Germinal center (tissue), 1 donor: Measurements from ENCODE around the gene TTC13.

Source experiments
- DNase-seq: peaks from one replicate; pipeline ENCODE4 v3.0.0; 2012; ENCODE audit warnings: mixed read lengths, low spot score

Gene TTC13

DNA sequence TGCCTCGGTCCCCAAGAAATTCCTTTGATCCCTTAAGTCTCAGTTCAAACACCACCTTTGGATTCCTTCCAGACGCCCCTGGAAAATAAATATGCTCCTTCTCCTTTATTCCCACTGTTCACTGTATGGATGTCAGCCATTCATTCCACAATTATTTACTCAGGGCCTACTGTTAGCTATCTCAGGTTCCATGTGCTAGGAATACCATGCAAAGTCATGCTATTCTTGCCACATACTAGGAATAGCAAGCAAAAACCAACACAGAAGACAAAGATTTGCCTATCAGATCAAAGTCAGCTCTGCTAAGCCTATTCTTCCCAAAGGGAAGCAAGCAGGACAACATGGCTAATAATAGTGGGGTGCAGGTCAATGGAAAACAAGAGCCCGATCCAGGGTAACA is 29.8 kb downstream of the TTC13 start:
- no peak for DNase-seq

DNA sequence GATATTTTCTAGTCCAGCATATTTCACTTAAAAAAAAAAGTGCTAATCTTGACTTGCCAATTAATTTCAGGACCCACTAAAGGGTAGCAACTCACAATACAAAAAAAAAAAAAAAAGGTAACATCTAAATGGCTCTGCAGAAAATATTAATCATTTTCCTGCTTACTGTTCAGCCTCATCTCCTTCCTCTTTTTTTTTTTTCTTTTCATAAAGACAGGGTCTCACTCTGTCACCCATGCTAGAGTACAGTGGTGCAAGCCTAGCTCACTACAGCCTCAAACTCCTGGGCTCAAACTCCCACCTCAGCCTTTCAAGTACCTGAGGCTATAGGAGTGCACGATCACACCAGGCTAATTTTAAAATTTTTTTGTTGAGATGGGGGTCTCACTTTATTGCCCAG is 30.4 kb downstream of the TTC13 start:
- no peak for DNase-seq

DNA sequence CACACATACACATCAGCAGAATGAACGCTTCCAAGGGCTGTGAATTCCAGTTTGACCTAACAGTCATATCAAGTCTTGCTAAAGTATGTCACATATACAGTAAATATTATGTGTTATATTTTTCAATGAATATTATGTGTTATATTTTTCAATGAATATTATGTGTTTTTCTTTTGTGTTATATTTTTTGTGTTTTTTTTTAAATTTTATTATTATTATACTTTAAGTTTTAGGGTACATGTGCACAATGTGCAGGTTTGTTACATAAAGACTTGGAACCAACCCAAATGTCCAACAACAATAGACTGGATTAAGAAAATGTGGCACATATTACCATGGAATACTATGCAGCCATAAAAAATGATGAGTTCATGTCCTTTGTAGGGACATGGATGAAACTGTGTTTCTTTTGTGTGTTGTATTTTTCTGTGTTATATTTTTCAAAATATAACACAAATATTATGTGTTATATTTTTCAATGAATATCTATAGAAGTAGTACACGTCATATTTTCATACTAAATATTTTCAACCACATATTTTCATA is 35.5 kb downstream of the TTC13 start:
- no peak for DNase-seq

DNA sequence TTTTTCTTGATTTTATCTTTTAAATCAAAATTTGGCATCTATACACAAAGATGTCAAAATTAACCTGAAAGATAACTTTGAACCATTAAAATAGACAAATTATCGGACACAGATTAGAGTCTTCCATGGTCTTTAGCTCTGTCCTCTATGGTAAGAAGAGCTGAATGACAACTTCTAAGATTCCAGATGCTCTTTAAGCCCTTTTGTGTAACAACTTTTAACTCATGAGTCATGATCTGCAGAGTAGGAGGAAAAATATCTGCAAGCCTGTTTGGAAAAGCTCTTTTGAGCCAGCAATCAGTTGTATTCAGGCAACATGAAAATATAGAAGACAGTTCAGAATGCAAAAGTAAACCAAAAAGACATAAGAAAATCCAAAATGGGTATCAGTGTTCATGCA is 37.8 kb downstream of the TTC13 start:
- no peak for DNase-seq

DNA sequence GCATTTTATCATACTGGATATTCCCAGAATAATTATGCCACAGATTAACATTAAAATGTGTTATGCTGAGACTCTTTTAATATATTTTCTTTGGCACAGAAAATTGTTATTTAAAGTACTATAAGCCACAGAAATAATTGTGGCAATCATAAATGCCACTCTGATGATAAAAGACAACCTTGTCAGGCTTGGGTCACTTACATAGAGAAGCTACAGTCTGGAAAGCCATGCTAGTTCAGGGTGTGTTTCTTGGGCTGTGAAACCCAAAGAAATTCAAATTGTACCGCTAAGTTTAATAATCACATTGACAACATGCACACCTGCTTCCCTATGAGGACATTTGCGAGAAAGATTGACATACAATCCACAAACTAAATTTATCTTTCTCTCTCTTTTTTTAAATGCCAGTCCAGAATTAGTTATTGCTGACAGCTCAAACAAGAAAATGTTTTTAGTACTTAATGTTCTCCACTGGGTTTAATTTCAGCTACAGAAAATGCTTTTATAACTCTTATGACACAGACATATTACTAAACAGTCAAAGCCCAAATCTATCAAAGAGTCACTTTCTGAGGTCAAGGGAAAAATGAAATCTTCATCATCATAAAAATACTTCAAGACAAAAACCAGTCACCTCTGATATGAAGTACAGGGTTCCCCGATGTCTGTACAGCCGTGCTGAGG is 38.7 kb downstream of the TTC13 start:
- DNase-seq, result no peak

DNA sequence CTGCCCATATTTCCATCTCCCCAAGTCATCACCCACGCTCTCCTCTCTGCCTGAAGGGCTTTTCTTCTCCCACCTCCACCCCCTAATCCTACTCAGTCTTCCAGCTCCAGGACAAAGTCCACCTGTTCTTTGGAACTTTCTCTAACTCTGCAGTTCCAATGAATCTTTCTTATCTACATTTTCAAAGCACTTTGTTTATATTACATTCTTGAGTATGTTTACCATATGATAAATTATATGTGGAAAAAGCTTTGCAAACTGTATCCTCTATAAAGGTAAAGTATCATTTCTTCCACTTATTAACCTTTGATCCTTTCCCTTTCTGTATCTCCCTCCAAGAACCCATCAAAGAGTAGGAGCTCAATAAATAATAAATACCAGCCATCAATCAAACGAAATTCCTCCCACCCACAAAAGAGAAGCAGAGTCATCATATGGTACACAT is 39.7 kb downstream of the TTC13 start:
- no peak for DNase-seq

DNA sequence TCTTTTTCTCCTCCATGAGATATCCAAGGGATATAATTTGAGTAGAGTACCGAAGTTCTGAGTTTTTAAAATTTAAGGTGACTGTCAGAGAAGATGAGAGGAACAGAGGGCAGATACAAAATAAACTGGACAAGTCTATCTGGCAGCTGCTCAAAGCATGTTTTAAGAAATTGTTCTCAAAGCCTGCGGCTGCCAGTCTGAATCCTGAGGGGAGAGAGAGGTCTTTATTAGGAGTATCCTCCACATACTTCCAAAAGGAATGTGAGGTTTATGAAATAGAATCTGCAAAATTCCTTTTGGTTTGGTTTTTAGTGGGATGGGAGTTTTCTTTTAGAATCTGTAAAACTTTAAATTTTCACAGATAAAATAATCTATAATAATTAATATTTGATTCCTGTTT is 41.3 kb downstream of the TTC13 start:
- DNase-seq, result no peak

DNA sequence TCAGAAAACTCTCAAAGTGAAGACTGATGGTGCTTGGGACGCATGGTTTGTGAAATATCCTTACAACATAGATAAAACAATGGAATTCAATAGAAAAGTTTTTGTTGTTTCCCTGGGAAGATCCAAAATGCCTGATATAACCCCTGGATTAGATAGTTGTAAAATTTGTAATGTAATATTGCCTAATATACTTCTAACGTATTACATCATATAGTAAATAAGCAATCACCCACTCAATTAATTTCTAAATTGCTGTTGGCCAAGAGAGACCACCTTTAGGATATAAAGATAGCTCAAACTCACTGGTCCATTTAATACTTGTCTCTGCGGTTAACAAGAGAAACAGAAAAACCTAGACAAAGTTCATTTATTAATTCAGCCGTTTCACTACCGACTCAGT is 42.2 kb downstream of the TTC13 start:
- no peak for DNase-seq

DNA sequence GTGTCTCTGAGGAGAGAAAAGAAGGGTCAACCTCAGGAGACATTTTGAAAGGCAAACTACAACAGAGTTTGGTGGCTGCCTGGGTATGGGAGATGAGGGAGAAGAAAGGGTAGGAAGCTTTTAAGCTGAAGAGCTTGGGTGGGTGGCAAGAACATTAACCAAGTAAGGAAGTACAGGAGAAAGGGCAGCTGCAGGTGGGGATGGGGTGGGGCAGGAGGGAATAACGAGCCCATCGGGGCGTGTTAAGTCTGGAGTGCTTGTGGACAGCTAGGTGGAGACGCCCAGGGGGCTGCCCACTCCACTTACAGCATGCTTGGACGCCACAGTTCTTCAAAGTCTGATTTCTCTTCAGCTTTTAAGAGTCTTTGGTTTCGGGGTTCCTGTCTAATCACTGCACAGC is 42.8 kb downstream of the TTC13 start:
- DNase-seq, result no peak

DNA sequence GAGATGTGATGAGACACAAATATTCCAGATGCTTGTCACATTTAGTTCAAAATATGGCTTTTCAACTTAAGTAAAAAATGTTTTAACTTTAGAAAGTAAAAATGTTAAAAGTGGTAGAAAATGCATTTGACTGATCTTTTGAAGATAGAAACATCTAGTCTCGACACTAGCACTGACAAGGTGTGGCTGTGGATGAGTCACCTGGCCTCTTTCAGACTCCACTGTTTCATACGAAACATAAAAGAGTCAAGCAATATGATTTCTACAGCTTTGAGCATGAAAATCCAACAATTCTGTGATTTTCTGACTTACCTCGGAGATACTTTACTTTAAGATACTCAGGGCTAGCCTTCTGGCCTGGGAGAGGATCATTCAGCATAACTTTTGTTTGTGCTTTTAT is 47.7 kb downstream of the TTC13 start:
- DNase-seq, result no peak

DNA sequence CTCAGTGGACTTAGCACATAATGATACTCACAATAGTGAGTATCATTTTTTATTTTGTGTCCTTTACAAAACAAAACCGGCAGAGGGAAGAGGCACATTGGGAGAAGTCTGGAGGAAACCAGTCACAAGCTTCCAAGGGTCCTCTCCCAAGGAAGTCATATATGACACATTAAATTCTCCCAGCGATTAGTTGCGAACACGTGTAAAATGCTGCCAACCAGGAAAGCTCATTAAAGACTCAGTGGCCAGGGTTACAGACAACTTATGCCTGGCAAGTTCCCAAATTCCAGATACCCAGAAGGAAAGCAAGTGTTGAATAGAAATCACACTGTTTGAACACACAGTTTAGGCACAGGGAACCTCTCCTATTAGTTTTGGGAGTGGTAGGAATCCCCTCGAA is 52.5 kb downstream of the TTC13 start:
- no peak for DNase-seq

DNA sequence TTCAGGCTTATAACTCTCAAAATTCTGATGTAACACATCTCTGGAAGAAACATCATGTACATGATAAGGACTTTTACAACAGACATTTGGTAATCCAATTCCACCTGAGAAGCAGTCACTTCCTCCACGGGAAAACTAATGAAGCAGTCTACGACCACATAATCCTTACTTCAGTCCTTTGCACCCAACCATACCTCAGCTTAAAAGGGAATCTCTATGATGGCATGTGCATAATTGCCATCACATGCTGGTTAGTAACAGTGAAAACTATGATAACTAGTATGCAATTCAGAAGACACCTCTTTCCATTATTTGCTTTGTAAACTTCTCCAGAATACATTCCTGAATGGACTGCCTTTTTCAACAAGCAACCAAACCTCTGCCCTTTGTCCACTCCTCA is 53.1 kb downstream of the TTC13 start:
- DNase-seq, result no peak

DNA sequence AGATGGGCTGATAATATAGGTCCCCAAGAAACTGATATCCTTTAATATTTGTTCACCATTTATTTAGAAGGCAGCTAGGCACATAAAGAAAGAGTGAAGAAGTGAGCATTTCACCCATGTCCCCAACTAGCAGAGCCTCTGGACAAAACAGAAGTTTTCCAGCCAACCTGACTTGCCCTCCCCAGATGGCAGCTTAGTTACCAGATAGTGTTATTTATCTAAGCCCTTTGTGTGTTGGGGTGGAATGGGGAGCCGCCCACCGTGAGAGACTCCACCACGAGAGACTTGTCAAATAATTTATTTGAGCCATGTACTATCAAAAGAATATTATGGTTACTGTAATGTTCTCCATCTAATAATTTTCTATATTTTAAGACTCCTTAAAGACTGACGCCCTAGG is 55.5 kb downstream of the TTC13 start:
- no peak for DNase-seq

DNA sequence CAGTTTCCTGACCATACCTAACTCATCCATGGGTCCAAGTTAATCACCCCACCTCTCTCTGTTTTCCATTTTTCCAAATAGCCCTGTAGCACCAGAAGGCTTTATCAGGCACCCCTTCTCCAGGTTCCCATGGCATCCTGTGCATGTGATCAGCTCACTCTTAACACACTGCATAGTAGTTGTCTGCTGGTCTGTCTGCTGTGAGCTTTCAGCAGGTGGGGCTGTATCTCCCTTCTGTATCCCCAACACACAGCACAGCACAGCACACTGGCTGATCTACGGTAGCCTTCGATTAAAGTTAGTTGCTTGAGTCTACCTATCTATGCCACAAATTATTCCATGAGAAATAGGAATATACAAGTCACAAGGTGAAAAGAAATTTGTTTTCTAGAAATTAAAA is 56.0 kb downstream of the TTC13 start:
- no peak for DNase-seq

DNA sequence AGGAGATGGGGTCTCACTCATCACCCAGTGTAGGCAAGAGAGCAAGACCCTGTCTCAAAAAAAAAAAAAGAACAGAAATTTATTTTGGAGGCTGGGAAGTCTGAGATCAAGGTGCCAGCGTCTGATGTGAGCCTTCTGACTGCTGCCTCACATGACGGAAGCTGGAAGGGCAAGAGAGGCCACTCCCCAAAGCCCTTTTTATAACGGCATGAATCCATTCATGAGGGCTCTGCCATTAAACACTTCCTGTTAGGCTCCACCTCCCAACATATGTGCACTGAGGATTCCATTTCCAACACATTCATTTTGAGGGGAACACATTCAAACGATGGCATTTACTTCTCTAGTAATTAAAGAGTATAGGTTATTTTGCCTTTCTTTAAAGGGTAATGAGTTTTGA is 59.5 kb downstream of the TTC13 start:
- DNase-seq, result no peak

DNA sequence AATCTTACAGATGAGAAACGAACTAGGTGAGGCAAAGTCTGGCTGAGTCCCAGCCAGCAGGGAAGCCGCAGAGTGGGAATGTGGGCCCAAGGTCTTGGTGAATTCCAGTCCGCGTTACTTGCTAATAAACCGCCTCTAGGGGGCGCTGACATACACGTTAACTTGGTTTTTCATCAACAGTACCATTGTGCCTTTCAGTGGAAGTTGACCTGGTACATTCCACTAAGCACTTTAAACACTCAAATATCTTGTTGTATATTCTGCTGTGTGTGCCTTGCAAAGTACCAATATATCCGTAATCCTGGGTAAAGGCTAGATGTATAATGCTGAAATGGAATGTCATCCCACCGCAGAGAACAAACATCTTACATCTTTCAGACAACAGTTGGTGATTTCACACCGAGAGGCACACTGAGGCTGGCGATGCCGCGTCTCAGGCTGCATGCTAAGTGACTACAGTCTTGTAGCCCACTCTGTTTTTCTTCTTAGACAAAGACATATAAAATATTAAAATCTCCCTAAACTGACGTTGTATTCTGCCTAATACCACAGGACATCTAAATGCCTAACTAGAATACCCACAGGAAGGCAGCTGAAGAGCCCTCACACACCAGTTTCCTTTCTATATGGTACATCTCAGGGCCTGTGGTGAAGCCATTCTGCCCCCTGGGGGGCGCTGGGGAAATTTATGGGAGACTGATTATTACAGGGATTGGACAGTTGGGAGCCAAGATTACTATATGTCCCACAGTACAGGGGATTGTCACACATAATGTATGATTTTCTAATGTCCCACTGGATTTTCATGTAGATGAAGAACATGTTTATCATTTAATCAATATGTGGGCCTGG is 61.2 kb downstream of the TTC13 start:
- DNase-seq, result peak; percentile 67

DNA sequence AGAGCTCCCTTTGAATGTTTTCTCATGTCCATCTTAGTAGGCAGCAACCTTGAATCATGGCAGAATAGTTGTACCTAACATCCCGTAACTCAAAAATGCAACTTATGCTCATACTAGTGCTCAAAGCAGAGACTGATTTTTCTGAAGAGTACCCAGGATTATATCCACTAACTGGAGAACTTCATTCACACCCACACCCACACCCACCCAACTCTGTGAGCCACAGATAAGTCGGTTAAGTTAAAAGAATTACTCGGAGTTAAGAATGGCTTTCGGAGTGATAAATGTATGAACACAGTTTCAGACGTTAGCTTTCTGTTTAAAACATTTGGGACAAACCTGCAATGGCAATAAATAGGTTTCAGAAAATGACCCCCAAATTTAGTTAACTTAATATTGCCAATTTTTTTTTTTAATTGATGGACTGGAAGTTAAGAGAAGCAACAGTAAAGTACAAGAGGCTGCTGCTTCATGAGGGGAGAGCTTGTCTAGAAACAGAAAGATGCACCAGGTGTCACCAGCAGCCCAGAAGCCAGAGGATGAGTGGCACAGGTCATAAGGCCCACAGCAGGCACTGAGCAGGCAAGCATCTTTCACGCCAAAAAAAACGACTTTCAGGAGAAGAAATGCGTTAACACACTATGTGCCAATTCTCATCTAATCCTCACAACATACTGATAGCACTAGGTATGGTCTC is 61.9 kb downstream of the TTC13 start:
- no peak for DNase-seq

DNA sequence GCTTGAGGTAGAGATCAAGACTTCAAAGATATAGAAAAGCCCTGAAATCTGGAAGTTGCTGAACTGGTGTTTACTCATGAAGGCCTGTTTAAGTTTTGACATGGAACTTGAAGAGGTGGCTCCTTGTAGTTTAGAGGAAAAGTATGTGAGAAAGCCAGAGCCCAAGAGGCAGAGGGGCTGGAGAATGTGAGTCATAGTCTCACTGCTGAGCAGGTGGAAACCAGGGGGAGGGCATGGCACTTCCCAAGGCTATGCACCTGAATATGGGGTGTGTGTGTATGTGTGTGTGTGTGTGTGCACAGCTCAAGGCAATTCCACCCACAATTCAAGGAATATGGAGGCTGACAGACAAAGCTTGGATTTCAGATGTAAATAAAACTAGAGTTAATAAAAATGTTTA is 63.6 kb downstream of the TTC13 start:
- no peak for DNase-seq

DNA sequence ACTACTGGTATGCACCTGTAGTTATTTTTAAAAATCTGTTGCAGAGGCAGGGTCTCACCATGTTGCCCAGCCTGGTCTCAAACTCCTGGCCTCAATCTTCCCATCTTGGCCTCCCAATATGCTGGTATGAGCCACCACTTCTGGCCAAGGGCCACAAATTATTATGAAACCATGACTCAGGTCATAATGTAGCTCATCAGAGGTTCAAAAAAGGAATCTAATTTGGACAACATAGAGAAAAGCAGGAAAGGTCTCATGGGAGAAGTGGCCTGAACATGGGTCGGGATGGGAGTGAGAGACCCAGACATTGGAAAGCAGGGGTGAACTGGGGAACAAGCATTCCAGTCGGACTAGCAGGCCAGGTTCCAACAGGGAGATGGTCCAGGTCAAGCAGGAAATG is 65.2 kb downstream of the TTC13 start:
- DNase-seq, result no peak

DNA sequence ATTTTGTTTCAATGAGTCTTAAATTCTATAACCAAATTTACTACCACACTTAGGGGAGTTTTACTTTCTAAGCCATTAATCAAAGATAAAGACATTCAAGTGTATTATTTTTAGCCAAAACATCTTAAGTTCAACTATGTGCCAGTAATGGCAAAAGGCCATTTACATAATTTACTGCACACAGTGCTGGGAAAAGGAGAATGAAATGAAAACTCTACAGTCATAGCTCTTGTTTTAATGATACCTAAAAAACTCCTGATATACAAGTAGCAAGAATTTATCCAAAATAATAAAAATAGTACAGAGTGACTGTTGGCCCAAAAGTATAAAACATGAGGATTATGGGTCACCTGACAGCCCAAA is 67.9 kb downstream of the TTC13 start:
- no peak for DNase-seq

DNA sequence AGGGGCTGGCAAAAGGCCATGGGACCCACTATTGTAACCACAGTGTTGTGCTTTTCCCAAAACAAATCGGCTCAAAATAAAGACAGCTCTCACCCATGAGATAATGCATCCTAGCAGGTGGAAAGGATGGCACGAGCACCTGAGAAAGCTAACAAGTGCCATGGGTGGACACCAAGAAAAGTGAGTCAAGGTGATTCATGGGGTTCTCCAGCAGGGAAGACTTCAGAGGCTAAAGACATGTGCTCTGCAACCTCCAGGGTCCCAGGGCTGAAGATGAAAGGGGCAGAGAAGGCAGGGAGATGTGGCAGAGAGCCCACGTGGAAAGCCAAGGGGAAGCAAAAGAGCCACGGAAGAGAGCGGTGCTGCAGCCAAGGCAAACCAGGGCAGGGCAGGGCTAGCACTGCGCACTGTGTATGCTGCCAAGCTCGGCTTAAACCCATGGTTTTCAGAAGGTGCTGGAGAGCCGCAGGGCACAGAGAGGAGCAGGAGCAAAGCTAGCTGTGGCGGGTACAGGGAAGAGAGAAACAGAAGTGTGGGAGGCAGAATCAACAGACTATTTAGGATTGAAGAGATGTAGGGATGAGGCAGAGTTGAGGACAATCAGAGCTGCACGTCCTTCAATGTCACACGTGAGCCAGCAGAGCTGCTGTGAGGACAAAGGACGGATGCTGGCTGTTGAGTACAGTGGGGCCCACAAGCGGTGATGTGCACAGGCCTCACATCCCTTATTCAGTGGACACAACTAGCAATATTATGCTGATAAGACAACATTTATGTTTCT is 68.5 kb downstream of the TTC13 start:
- DNase-seq, result no peak
